ENCODE measurements around the gene C10orf67. TPM values are rescaled to one million over a fixed set of nuclear protein-coding genes. Genes with fewer than 3 reads are reported as not detected.
"Not testable (repeated sequence)": the region's sequence is repeated elsewhere in the genome, so short reads cannot be mapped to it uniquely, and the experiment has no call there.

The C10orf67 gene
- 1.6 TPM for total RNA-seq
- long read RNA-seq, partial matches to known transcripts, result 0 of 4 reads
- long read RNA-seq, other reads (novel, unspliced or antisense), result 2 of 4 reads

DNA sequence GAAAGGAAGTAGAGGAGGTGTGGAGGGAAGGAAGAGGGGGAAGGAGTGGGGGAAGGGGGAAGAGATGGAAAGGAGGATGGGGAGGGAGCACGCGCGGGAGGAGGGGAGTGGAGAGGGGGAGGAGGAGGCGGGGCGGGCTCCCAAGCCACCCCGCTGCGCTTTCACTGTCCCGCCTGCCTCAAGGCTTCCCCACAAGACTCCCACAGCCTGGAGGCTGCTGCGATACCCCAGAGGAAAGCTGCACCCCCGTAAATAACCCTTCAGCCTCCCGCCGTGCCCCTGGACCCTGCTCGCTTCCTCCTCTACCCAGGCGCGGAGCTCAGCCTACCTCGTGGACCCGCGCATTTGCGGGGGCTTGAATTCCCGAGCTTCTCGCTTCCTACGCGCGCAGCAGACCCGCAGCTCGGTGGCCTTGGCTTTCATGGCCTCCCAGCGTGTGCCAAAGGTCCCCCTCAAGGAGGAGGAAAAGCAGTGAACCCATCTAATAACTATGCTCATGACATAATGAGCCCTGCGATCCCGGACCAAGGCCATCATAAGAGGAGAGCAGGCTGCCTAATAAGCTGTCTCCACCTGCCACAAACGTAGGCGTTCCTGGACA lies at the start of gene C10orf67:
Gene C10orf67 (minus strand): TSS at position 557 of the 601 bp plus-strand sequence. CDS start 23 bp downstream, at position 534.
- no peak for TF ChIP-seq CTCF (IDR thresholded peaks at IDR 0.05)
- peak; percentile 79 for ATAC-seq

GRCh38 chr10:23391821-23392220 lies 47.2 kb upstream of the C10orf67 start:
- H3K27me3 ChIP-seq, result no peaks in the 10 kb centered on the region
- ATAC-seq (no peak), DNase-seq (no peak)
- no peaks in the 10 kb centered on the region for H3K9me3 ChIP-seq
- no peaks in the 10 kb centered on the region for H3K4me1 ChIP-seq
- H3K27ac ChIP-seq, result no peak overlapping the region
- H3K36me3 ChIP-seq, result no peaks in the 10 kb centered on the region
- H3K4me3 ChIP-seq, result no peak overlapping the region
- TF ChIP-seq CTCF (IDR thresholded peaks at IDR 0.05), result no peak
- intact Hi-C loops (cut with DNase I), result no loop called here

More for the DNA sequence above, at the start of gene C10orf67:
- H3K4me1 ChIP-seq, result peaks cover 10% of the 10 kb centered on the region
- H3K9me3 ChIP-seq, result no peaks in the 10 kb centered on the region
- H3K4me3 ChIP-seq, result peak within 1 kb of the TSS; percentile 44
- H3K27me3 ChIP-seq, result peaks cover 9% of the 10 kb centered on the region
- H3K27ac ChIP-seq, result peak within 1 kb of the TSS; percentile 31
- DNase-seq, result peak; percentile 74
- intact Hi-C loops (cut with DNase I), result no loop called here
- H3K36me3 ChIP-seq, result no peaks in the 10 kb centered on the region

GRCh38 chr10:23390809-23391208 lies 46.2 kb upstream of the C10orf67 start:
- Histone ChIP-seq H3K27me3 (no peaks in the 10 kb centered on the region), H3K4me3 (no peak overlapping the region), H3K36me3 (no peaks in the 10 kb centered on the region), H3K27ac (no peak overlapping the region), H3K9me3 (no peaks in the 10 kb centered on the region), H3K4me1 (no peaks in the 10 kb centered on the region)
- intact Hi-C loops (cut with DNase I), result no loop called here
- no peak for DNase-seq
- no peak for TF ChIP-seq CTCF (IDR thresholded peaks at IDR 0.05)
- no peak for ATAC-seq

- ATAC-seq; intact Hi-C loops (cut with DNase I); H3K36me3 ChIP-seq: not testable (repeated sequence)
Measured at GRCh38 chr10:23390408-23390807, 45.8 kb upstream of the C10orf67 start.

GRCh38 chr10:23387516-23387915 lies 42.9 kb upstream of the C10orf67 start:
- H3K4me1 ChIP-seq; ATAC-seq; H3K4me3 ChIP-seq; H3K27ac ChIP-seq; H3K27me3 ChIP-seq; DNase-seq; H3K36me3 ChIP-seq; H3K9me3 ChIP-seq; intact Hi-C loops (cut with DNase I): not testable (repeated sequence)

More at GRCh38 chr10:23390408-23390807, 45.8 kb upstream of the C10orf67 start:
- H3K4me1 ChIP-seq, H3K27ac ChIP-seq, H3K27me3 ChIP-seq, H3K9me3 ChIP-seq, DNase-seq, H3K4me3 ChIP-seq: not testable (repeated sequence)

- Histone ChIP-seq H3K36me3 (no peaks in the 10 kb centered on the region), H3K4me3 (no peak overlapping the region), H3K4me1 (no peaks in the 10 kb centered on the region), H3K27me3 (no peaks in the 10 kb centered on the region), H3K27ac (no peak overlapping the region), H3K9me3 (no peaks in the 10 kb centered on the region)
- no peak for TF ChIP-seq CTCF (IDR thresholded peaks at IDR 0.05)
- intact Hi-C loops (cut with DNase I), result no loop called here
- peak; percentile 43 for ATAC-seq
- no peak for DNase-seq
Measured at GRCh38 chr10:23386052-23386451, 41.5 kb upstream of the C10orf67 start.

Data from upper lobe of right lung (tissue), 1 donor.